Trophoblast cell (in vitro differentiated cells and primary cell): ENCODE data around the gene SLC39A10.
"Not testable (repeated sequence)": the region's sequence is repeated elsewhere in the genome, so short reads cannot be mapped to it uniquely, and the experiment has no call there.

Source experiments
- DNase-seq, 2 donors: peaks; one replicate each; pipeline ENCODE4 v3.0.0-alpha.2; 2016
- H2AFZ ChIP-seq: 2 replicates; pipeline ENCODE4 v1.6.1; 2013; ENCODE audit warnings: low read length, moderate library complexity, mild to moderate bottlenecking; ENCODE audit not compliant: insufficient read depth, poor library complexity
- H2AK5ac ChIP-seq: 2 replicates; pipeline ENCODE4 v1.6.1; 2013; ENCODE audit warnings: mild to moderate bottlenecking, low read length
- H2BK120ac ChIP-seq: 2 replicates; pipeline ENCODE4 v1.6.1; 2013; ENCODE audit warnings: low read length, mild to moderate bottlenecking, moderate library complexity; ENCODE audit not compliant: insufficient read depth, poor library complexity
- H2BK12ac ChIP-seq: 2 replicates; pipeline ENCODE4 v1.6.1; 2013; ENCODE audit warnings: mild to moderate bottlenecking, low read length, moderate library complexity
- H2BK5ac ChIP-seq: 2 replicates; pipeline ENCODE4 v1.6.1; 2013; ENCODE audit warnings: low read length, low read depth, moderate library complexity, mild to moderate bottlenecking; ENCODE audit not compliant: poor library complexity
- H3K14ac ChIP-seq: 2 replicates; pipeline ENCODE4 v1.6.1; 2013; ENCODE audit warnings: mild to moderate bottlenecking, low read length
- H3K18ac ChIP-seq: 2 replicates; pipeline ENCODE4 v1.6.1; 2013; ENCODE audit warnings: mild to moderate bottlenecking, low read length
- H3K23ac ChIP-seq: 2 replicates; pipeline ENCODE4 v1.6.1; 2013; ENCODE audit warnings: low read length
- H3K27ac ChIP-seq: 2 replicates; pipeline ENCODE4 v1.5.1; 2013; ENCODE audit warnings: low read depth, mild to moderate bottlenecking, inconsistent platforms, low read length, moderate library complexity
- H3K27me3 ChIP-seq: 2 replicates; pipeline ENCODE4 v1.6.1; 2013; ENCODE audit warnings: inconsistent platforms, mild to moderate bottlenecking, low read length, moderate library complexity; ENCODE audit not compliant: insufficient read depth
- H3K36me3 ChIP-seq, 2 experiments: 1 replicate in 1 of 2; 2 replicates in 1 of 2; pipeline ENCODE4 v1.6.1; 2013; ENCODE audit warnings: low read length in 2 of 2, mild to moderate bottlenecking in 2 of 2, moderate library complexity in 1 of 2; ENCODE audit not compliant: insufficient read depth in 2 of 2, control insufficient read depth in 1 of 2
- H3K4ac ChIP-seq: 2 replicates; pipeline ENCODE4 v1.6.1; 2013; ENCODE audit warnings: low read depth, mild to moderate bottlenecking, low read length, moderate library complexity
- H3K4me1 ChIP-seq, 2 experiments: 1 replicate in 1 of 2; 2 replicates in 1 of 2; pipeline ENCODE4 v1.6.1; 2013; ENCODE audit warnings: low read length in 2 of 2, mild to moderate bottlenecking in 2 of 2, moderate library complexity in 1 of 2; ENCODE audit not compliant: insufficient read depth in 2 of 2, control insufficient read depth in 1 of 2
- H3K4me2 ChIP-seq: 2 replicates; pipeline ENCODE4 v1.6.1; 2013; ENCODE audit warnings: inconsistent platforms, mild to moderate bottlenecking, low read length, moderate library complexity
- H3K4me3 ChIP-seq: 2 replicates; pipeline ENCODE4 v1.5.1; 2013; ENCODE audit warnings: mild to moderate bottlenecking, low read depth, low read length, inconsistent platforms
- H3K79me1 ChIP-seq: one replicate; pipeline ENCODE4 v1.6.1; 2013; ENCODE audit warnings: low read length
- H3K79me2 ChIP-seq: 2 replicates; pipeline ENCODE4 v1.6.1; 2013; ENCODE audit warnings: low read length, mild to moderate bottlenecking; ENCODE audit not compliant: control insufficient read depth, insufficient read depth, poor library complexity
- H3K9ac ChIP-seq: 2 replicates; pipeline ENCODE4 v1.6.1; 2013; ENCODE audit warnings: mild to moderate bottlenecking, low read length
- H3K9me3 ChIP-seq: 2 replicates; pipeline ENCODE4 v1.6.1; 2013; ENCODE audit warnings: low read depth, mild to moderate bottlenecking, control low read depth, inconsistent platforms, low read length; ENCODE audit not compliant: insufficient read depth
- H4K12ac ChIP-seq: 2 replicates; pipeline ENCODE4 v1.6.1; 2013; ENCODE audit warnings: low read depth, mild to moderate bottlenecking, low read length, moderate library complexity
- H4K8ac ChIP-seq: 2 replicates; pipeline ENCODE4 v1.6.1; 2013; ENCODE audit warnings: low read depth, mild to moderate bottlenecking, low read length, moderate library complexity
- H4K91ac ChIP-seq: one replicate; pipeline ENCODE4 v1.6.1; 2013; ENCODE audit warnings: low read depth, mild to moderate bottlenecking, low read length, moderate library complexity
- WGBS: extraction: QIAGEN DNeasy Blood & Tissue Kit; methylation state at CpG from one replicate; pipeline ENCODE4 v1.1.7; 2013; ENCODE audit warnings: missing lambda C conversion rate; ENCODE audit not compliant: insufficient read length, insufficient coverage; ENCODE audit errors: extremely low coverage; 5-methylcytosine and 5-hydroxymethylcytosine counted together

SLC39A10 gene

GRCh38 chr2:195648370-195648769 is 8.7 kb upstream of the SLC39A10 start:
- H3K36me3 ChIP-seq, H3K18ac ChIP-seq, H3K9me3 ChIP-seq, H3K79me2 ChIP-seq, H3K14ac ChIP-seq, H3K79me1 ChIP-seq, H3K27ac ChIP-seq, H2AK5ac ChIP-seq, H3K4me2 ChIP-seq, H3K23ac ChIP-seq, H4K8ac ChIP-seq, H3K4ac ChIP-seq, H3K9ac ChIP-seq, H4K12ac ChIP-seq, H2BK120ac ChIP-seq, H2BK12ac ChIP-seq, H2AFZ ChIP-seq, H2BK5ac ChIP-seq, H3K4me3 ChIP-seq, H3K27me3 ChIP-seq, H4K91ac ChIP-seq, DNase-seq, H3K4me1 ChIP-seq: not testable (repeated sequence)
- no CpG with 5 or more reads among the region's 2 CpGs for WGBS

- Histone ChIP-seq H2BK120ac (no peak overlapping the region), H3K9ac (no peak overlapping the region), H3K4me1 (peaks cover 0 to 2% of the 10 kb centered on the region in 2 experiments), H2AK5ac (no peak overlapping the region), H3K23ac (no peak overlapping the region), H2BK5ac (no peak overlapping the region), H3K36me3 (no peaks in the 10 kb centered on the region), H4K8ac (no peak overlapping the region), H2BK12ac (no peak overlapping the region), H3K18ac (no peak overlapping the region), H3K4me3 (no peak overlapping the region), H4K91ac (no peak overlapping the region), H3K79me2 (no peaks in the 10 kb centered on the region), H3K4me2 (no peak overlapping the region), H3K4ac (no peak overlapping the region), H3K14ac (no peak overlapping the region), H3K27me3 (no peaks in the 10 kb centered on the region), H3K79me1 (no peaks in the 10 kb centered on the region), H2AFZ (no peak overlapping the region), H4K12ac (no peak overlapping the region), H3K27ac (no peak overlapping the region), H3K9me3 (no peaks in the 10 kb centered on the region)
- DNase-seq = no peak
- WGBS = no CpG with 5 or more reads among the region's 5 CpGs
Measured at GRCh38 chr2:195648787-195649186, 8.2 kb upstream of the SLC39A10 start.

GRCh38 chr2:195649629-195650190 is 7.3 kb upstream of the SLC39A10 start:
- DNase-seq = no peak
- WGBS = no CpG with 5 or more reads among the region's 6 CpGs
- no peak overlapping the region for H3K4ac ChIP-seq

GRCh38 chr2:195651046-195651445 is 6.0 kb upstream of the SLC39A10 start:
- H2AFZ ChIP-seq = no peak overlapping the region
- H3K27me3 ChIP-seq = no peaks in the 10 kb centered on the region
- H3K23ac ChIP-seq = no peak overlapping the region
- no peak overlapping the region for H3K9ac ChIP-seq
- no peak overlapping the region for H4K91ac ChIP-seq
- no peak overlapping the region for H3K14ac ChIP-seq
- no peak overlapping the region for H3K27ac ChIP-seq
- no peak for DNase-seq
- no CpG with 5 or more reads among the region's 4 CpGs for WGBS
- peaks cover under 1 to 3% of the 10 kb centered on the region in 2 experiments for H3K4me1 ChIP-seq
- H3K4me2 ChIP-seq = no peak overlapping the region
- H3K4ac ChIP-seq = no peak overlapping the region
- no peak overlapping the region for H2BK5ac ChIP-seq
- no peaks in the 10 kb centered on the region for H3K79me2 ChIP-seq
- H3K4me3 ChIP-seq = no peak overlapping the region
- no peak overlapping the region for H4K8ac ChIP-seq
- H3K18ac ChIP-seq = no peak overlapping the region
- no peaks in the 10 kb centered on the region for H3K9me3 ChIP-seq
- H3K36me3 ChIP-seq = no peaks in the 10 kb centered on the region
- H2AK5ac ChIP-seq = no peak overlapping the region
- H4K12ac ChIP-seq = no peak overlapping the region
- H2BK12ac ChIP-seq = no peak overlapping the region
- H3K79me1 ChIP-seq = no peaks in the 10 kb centered on the region
- no peak overlapping the region for H2BK120ac ChIP-seq

More at GRCh38 chr2:195649629-195650190, 7.3 kb upstream of the SLC39A10 start:
- H3K4me2 ChIP-seq = no peak overlapping the region
- H3K14ac ChIP-seq = no peak overlapping the region
- no peak overlapping the region for H2BK120ac ChIP-seq
- H2BK5ac ChIP-seq = no peak overlapping the region
- H3K27me3 ChIP-seq = no peaks in the 10 kb centered on the region
- no peaks in the 10 kb centered on the region for H3K36me3 ChIP-seq
- H3K18ac ChIP-seq = no peak overlapping the region
- no peak overlapping the region for H2AFZ ChIP-seq
- H4K91ac ChIP-seq = no peak overlapping the region
- H3K4me3 ChIP-seq = no peak overlapping the region
- H4K12ac ChIP-seq = no peak overlapping the region
- no peak overlapping the region for H3K9ac ChIP-seq
- no peak overlapping the region for H3K23ac ChIP-seq
- peaks cover 0 to 2% of the 10 kb centered on the region in 2 experiments for H3K4me1 ChIP-seq
- H3K79me2 ChIP-seq = no peaks in the 10 kb centered on the region
- no peaks in the 10 kb centered on the region for H3K9me3 ChIP-seq
- no peak overlapping the region for H2AK5ac ChIP-seq
- H4K8ac ChIP-seq = no peak overlapping the region
- no peak overlapping the region for H3K27ac ChIP-seq
- no peaks in the 10 kb centered on the region for H3K79me1 ChIP-seq
- no peak overlapping the region for H2BK12ac ChIP-seq
